SH-SY5Y (cell line): Measurements from ENCODE around the gene NATD1.

ENCODE experiments used
- GATA2 ChIP-seq: IDR thresholded peaks from 2 replicates; pipeline ENCODE4 v1.6.1; 2011; ENCODE audit warnings: mild to moderate bottlenecking, low read depth, low read length
- GATA3 ChIP-seq: IDR thresholded peaks from 2 replicates; pipeline ENCODE4 v1.6.1; 2011; ENCODE audit warnings: low read depth, mild to moderate bottlenecking, low read length, moderate library complexity

GRCh38 chr17:21218831-21219380 lies 34.3 kb downstream of the NATD1 start:
- TF ChIP-seq GATA2 (no peak), GATA3 (no peak)
